ENCODE measurements around the gene C19orf81.
A peak's percentile ranks its signal among the peaks of the same experiment; 100 is the strongest.
"Not testable (repeated sequence)": the region's sequence is repeated elsewhere in the genome, so short reads cannot be mapped to it uniquely, and the experiment has no call there.

C19orf81 gene

GRCh38 chr19:50649433-50650391 is at the start of gene C19orf81:
TSS of gene C19orf81 (plus strand) at chr19:50649445. CDS start at chr19:50649445, 0 bp downstream.
- Mint-ChIP-seq H3K4me1 (peaks cover 5% of the 10 kb centered on the region), H3K9me3 (peaks cover 6% of the 10 kb centered on the region), H3K4me3 (no peak within 1 kb of the TSS), H3K36me3 (no peaks in the 10 kb centered on the region), H3K27ac (no peak within 1 kb of the TSS)
- ATAC-seq (no peak), DNase-seq (ENCODE audit: low spot score in 2 of 2) (no peak)

GRCh38 chr19:50601407-50602088 is 47.7 kb upstream of the C19orf81 start:
- no peaks in the 10 kb centered on the region for H3K36me3 Mint-ChIP-seq
- ATAC-seq (no peak), DNase-seq (ENCODE audit: low spot score in 2 of 2) (no peak)
- peaks cover 2% of the 10 kb centered on the region for H3K9me3 Mint-ChIP-seq
- no peaks in the 10 kb centered on the region for H3K4me1 Mint-ChIP-seq
- no peak overlapping the region for H3K4me3 Mint-ChIP-seq
- no peak overlapping the region for H3K27ac Mint-ChIP-seq

- peaks cover 3% of the 10 kb centered on the region for H3K9me3 Mint-ChIP-seq
- no peak overlapping the region for H3K27ac Mint-ChIP-seq
- no peaks in the 10 kb centered on the region for H3K4me1 Mint-ChIP-seq
- H3K4me3 Mint-ChIP-seq, result no peak overlapping the region
- no peak for DNase-seq (ENCODE audit: low spot score in 2 of 2)
- H3K36me3 Mint-ChIP-seq, result peaks cover under 1% of the 10 kb centered on the region
- ATAC-seq, result no peak
Measured at GRCh38 chr19:50602089-50602422, 47.2 kb upstream of the C19orf81 start.

GRCh38 chr19:50602496-50602895 is 46.7 kb upstream of the C19orf81 start:
- ATAC-seq (no peak), DNase-seq (ENCODE audit: low spot score in 2 of 2) (no peak)
- H3K27ac Mint-ChIP-seq, result no peak overlapping the region
- peaks cover 7% of the 10 kb centered on the region for H3K9me3 Mint-ChIP-seq
- peaks cover 1% of the 10 kb centered on the region for H3K4me1 Mint-ChIP-seq
- H3K4me3 Mint-ChIP-seq, result no peak overlapping the region
- H3K36me3 Mint-ChIP-seq, result peaks cover 5% of the 10 kb centered on the region

GRCh38 chr19:50602935-50603334 is 46.3 kb upstream of the C19orf81 start:
- ATAC-seq (no peak), DNase-seq (ENCODE audit: low spot score in 2 of 2) (no peak)
- Mint-ChIP-seq H3K4me1 (peaks cover 6% of the 10 kb centered on the region), H3K36me3 (peaks cover 9% of the 10 kb centered on the region), H3K9me3 (peaks cover 7% of the 10 kb centered on the region), H3K4me3 (no peak overlapping the region), H3K27ac (no peak overlapping the region)

- not testable (repeated sequence) for H3K4me3 Mint-ChIP-seq; ATAC-seq; H3K36me3 Mint-ChIP-seq; H3K9me3 Mint-ChIP-seq; DNase-seq (ENCODE audit: low spot score in 2 of 2); H3K27ac Mint-ChIP-seq
- H3K4me1 Mint-ChIP-seq, result peaks cover 13% of the 10 kb centered on the region
Measured at GRCh38 chr19:50604264-50605073, 44.8 kb upstream of the C19orf81 start.

- not testable (repeated sequence) for DNase-seq (ENCODE audit: low spot score in 2 of 2); H3K9me3 Mint-ChIP-seq; H3K27ac Mint-ChIP-seq; H3K36me3 Mint-ChIP-seq; H3K4me3 Mint-ChIP-seq
- H3K4me1 Mint-ChIP-seq, result peaks cover 13% of the 10 kb centered on the region
- peak; percentile 43 for ATAC-seq
Measured at GRCh38 chr19:50606059-50606836, 43.0 kb upstream of the C19orf81 start.

GRCh38 chr19:50607388-50607787 is 41.9 kb upstream of the C19orf81 start:
- ATAC-seq (no peak), DNase-seq (ENCODE audit: low spot score in 2 of 2) (no peak)
- Mint-ChIP-seq H3K9me3 (peaks cover 9% of the 10 kb centered on the region), H3K4me3 (no peak overlapping the region), H3K36me3 (peaks cover 9% of the 10 kb centered on the region), H3K27ac (no peak overlapping the region), H3K4me1 (peaks cover 13% of the 10 kb centered on the region)

GRCh38 chr19:50607874-50608785 is 41.1 kb upstream of the C19orf81 start:
- Mint-ChIP-seq H3K36me3 (peaks cover 9% of the 10 kb centered on the region), H3K4me3 (no peak overlapping the region), H3K4me1 (peaks cover 13% of the 10 kb centered on the region), H3K27ac (no peak overlapping the region), H3K9me3 (peaks cover 9% of the 10 kb centered on the region)
- peak; percentile 90 for ATAC-seq
- DNase-seq (ENCODE audit: low spot score in 2 of 2), result peak; percentile 49 to 85

GRCh38 chr19:50612504-50613404 is 36.5 kb upstream of the C19orf81 start:
- not testable (repeated sequence) for H3K4me1 Mint-ChIP-seq; H3K27ac Mint-ChIP-seq; H3K9me3 Mint-ChIP-seq; H3K36me3 Mint-ChIP-seq; DNase-seq (ENCODE audit: low spot score in 2 of 2); H3K4me3 Mint-ChIP-seq; ATAC-seq

GRCh38 chr19:50618379-50618778 is 30.9 kb upstream of the C19orf81 start:
- DNase-seq (ENCODE audit: low spot score in 2 of 2), result not testable (repeated sequence)

GRCh38 chr19:50619184-50619583 is 30.1 kb upstream of the C19orf81 start:
- not testable (repeated sequence) for H3K27ac Mint-ChIP-seq; H3K9me3 Mint-ChIP-seq; DNase-seq (ENCODE audit: low spot score in 2 of 2); ATAC-seq; H3K4me1 Mint-ChIP-seq; H3K4me3 Mint-ChIP-seq; H3K36me3 Mint-ChIP-seq

More at GRCh38 chr19:50618379-50618778, 30.9 kb upstream of the C19orf81 start:
- not testable (repeated sequence) for H3K27ac Mint-ChIP-seq, ATAC-seq, H3K4me3 Mint-ChIP-seq, H3K4me1 Mint-ChIP-seq, H3K9me3 Mint-ChIP-seq, H3K36me3 Mint-ChIP-seq

GRCh38 chr19:50620394-50620906 is 28.8 kb upstream of the C19orf81 start:
- not testable (repeated sequence) for ATAC-seq; H3K4me3 Mint-ChIP-seq; H3K27ac Mint-ChIP-seq; H3K9me3 Mint-ChIP-seq; H3K36me3 Mint-ChIP-seq; DNase-seq (ENCODE audit: low spot score in 2 of 2); H3K4me1 Mint-ChIP-seq

Measured in stimulated activated effector memory CD8-positive, alpha-beta T cell treated with anti-CD3 and anti-CD28 coated beads, Interleukin-12 subunit alpha, Interleukin-12 subunit beta, amount 100 ng/mL, for 72 hours (primary cell).